Esophagus squamous epithelium (tissue), 4 donors: ENCODE results near the gene SRGAP2B.
"Not testable (repeated sequence)": the region's sequence is repeated elsewhere in the genome, so short reads cannot be mapped to it uniquely, and the experiment has no call there.

Source experiments
- POLR2A ChIP-seq, 4 donors: fragments of 450-650 bp; IDR thresholded peaks; one replicate each; pipeline ENCODE4 v1.6.1; 2017; ENCODE audit warnings: antibody characterized with exemption in 4 of 4, mild to moderate bottlenecking in 4 of 4, moderate library complexity in 3 of 4
- TF ChIP-seq, protein P1 (sequence below), 6 experiments: fragments of 450-650 bp in 4 of 6; fragments of 200-600 bp in 2 of 6; sonication (generic) in 2 of 6; IDR thresholded peaks; one replicate each; pipeline ENCODE4 v1.5.1; 2016 to 2019; ENCODE audit warnings: antibody characterized with exemption in 6 of 6, mild to moderate bottlenecking in 4 of 6, moderate library complexity in 4 of 6

DNA sequence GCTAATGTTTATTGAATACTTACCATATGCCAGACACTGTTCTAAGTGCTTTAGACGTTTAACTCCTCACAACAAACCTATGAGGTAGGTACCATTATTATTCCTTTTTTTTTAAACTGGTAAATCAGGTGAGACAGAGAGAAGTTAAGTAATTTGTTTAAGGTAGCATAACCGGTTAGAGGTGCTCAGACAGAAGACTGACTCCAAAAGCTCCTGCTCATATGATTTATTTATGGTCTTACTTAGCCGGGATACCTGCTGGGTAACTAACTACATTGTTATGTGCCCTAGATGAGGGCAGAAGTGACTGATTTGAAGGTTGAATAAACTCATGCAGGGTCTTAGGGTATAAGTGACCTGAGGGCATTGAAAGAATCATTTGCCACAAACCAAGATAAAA lies 17.6 kb upstream of the SRGAP2B start:
- TF ChIP-seq POLR2A (IDR thresholded peaks at IDR 0.05) = not testable (repeated sequence)
- TF ChIP-seq, protein P1, sequence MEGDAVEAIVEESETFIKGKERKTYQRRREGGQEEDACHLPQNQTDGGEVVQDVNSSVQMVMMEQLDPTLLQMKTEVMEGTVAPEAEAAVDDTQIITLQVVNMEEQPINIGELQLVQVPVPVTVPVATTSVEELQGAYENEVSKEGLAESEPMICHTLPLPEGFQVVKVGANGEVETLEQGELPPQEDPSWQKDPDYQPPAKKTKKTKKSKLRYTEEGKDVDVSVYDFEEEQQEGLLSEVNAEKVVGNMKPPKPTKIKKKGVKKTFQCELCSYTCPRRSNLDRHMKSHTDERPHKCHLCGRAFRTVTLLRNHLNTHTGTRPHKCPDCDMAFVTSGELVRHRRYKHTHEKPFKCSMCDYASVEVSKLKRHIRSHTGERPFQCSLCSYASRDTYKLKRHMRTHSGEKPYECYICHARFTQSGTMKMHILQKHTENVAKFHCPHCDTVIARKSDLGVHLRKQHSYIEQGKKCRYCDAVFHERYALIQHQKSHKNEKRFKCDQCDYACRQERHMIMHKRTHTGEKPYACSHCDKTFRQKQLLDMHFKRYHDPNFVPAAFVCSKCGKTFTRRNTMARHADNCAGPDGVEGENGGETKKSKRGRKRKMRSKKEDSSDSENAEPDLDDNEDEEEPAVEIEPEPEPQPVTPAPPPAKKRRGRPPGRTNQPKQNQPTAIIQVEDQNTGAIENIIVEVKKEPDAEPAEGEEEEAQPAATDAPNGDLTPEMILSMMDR (IDR thresholded peaks at IDR 0.05) = not testable (repeated sequence)
